ENCODE results near the gene ANKS1B.

The ANKS1B gene

DNA sequence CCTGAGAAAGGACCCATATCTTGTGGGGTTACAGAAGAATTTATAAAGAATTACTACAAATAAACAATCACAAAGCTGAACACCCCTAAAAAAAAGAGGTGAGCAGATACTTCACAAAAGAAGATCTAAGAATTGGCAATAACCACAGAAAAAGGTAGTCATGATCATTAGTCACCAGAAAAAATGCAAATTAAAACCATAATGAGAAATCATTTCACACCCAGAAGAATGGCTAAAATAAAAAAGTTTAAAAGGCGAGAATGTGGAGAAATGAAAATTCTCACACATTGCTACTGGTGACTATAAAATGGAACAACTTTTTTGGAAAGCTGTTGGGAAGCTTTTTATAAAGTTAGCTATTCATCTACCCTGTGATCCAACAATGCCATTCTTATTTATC, 545.3 kb downstream of the ANKS1B start:
- no peak for DNase-seq

DNA sequence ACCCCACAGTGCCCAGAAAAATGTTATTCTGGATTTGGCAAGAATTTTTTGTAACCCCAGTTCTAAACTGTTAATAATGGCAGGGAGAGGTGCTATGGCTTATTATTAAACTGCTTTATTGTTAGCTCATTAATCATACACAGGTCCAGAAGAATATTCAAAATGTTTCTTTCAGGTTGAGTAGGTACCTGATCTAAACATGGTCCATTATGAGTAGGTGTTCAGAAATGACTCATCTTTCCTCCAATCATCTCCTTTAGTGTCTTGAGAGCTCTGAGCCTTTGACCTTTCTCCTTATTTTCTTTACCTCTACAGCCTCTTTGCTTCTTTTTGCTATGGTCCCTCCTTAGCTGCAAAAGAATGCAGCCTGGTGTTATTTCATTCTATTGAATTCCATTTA, 548.2 kb downstream of the ANKS1B start:
- peak in 1 of 5 donors; percentile 80 for DNase-seq

DNA sequence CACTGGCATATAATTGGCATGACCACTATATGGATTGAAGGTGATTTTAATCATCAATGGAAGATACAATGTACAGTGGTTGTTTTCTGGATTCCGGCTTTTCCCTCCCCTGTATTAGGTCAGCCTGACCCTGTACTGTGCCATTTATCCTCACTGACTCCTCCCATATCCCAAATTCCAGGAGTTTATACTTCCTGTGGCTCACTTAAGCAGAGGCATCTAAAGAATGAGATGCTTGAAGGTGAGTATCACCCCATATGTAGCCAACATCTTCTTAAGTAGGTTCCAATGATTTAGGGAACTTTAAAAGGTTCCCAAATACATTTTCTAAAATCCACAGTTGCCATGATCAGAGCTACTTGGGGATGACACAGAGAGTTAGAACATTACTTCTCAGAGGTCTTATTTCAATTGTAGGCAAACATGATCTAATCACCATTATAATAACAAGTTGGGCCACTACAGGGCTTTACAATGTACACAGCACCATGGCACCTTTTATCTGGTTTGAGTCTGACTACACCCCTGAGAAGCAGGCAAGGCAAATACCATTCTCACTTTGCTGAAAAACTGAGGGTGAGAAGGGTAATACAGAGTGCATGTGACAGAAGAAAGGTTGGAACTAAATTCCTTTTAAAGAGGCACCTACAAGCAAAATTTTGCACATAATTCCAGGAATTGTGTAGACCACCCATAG, 549.5 kb downstream of the ANKS1B start:
- DNase-seq, result no peak

DNA sequence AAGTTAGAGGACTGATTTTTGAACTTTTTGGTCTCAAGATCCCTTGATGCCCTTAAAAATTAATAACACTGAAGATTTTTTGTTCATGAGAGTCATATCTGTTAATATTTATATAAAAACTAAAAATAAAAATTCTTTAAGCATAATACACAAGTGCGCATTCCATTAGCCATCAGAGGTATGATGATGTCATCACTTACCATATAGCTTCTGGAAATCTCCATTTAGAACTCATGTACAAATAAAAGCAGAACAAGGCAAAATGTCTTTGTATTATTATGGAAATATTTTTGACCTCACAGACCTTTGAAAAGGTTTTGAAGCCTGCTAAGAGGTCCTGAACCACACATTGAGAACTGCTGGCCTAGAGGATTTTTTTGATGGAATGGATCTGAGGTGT, 551.6 kb downstream of the ANKS1B start:
- DNase-seq, result no peak

DNA sequence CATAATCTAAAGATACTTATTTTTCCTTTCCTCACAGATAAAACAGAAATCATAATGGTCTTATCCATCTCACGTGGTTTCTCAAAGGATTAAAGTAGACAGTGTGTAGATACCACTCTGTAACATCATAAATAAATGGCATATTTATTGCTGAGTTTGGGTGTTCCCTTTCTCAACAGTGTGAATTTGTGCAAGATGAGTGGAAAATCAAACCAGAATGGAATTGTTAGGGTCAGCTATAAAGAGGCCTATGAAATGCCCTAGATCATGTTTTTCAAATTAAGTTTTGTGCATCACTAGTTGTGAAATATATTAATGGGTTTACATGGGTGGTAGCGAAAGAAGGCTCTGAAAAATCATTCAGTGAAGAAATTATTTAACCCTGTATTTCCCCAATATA, 553.5 kb downstream of the ANKS1B start:
- DNase-seq, result no peak

DNA sequence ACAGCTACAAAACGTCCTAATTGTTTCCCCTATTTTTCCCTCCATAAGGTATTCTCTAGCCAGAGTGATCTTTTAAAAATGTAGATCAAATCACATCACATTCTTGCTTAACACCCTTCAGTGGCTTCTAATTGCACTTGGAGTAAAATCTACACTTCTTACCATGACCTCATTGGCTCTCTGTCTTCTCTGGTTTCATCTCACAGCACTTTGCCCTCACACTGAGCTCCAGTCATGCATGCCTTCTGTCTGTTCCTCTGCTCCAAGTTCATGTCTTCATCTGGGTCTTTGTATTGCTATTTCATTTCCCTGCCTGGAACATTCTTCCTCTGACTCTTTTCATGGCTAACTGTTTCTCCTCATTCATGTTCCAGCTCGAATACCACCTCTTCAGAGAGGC, 557.6 kb downstream of the ANKS1B start:
- DNase-seq, result no peak

DNA sequence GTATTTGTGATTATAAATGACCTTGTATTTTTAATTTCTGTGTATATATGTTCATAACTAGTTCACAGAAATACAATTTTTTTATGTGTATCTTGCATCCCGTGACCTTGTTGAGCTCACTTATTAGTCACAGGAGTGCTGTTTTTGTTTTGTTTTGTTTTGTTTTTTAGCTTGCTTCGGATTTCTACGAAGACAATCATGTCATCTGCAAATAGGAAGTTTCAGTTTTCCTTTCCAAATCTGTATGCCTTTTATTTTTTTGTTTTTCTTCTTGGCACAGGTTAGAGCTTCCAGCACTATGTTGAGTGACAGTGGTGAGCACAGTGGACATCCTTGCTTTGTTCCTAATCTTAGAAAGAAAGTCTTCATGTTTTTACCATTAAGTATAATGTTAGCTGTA, 566.4 kb downstream of the ANKS1B start:
- peak in 1 of 5 donors; percentile 9 for DNase-seq

DNA sequence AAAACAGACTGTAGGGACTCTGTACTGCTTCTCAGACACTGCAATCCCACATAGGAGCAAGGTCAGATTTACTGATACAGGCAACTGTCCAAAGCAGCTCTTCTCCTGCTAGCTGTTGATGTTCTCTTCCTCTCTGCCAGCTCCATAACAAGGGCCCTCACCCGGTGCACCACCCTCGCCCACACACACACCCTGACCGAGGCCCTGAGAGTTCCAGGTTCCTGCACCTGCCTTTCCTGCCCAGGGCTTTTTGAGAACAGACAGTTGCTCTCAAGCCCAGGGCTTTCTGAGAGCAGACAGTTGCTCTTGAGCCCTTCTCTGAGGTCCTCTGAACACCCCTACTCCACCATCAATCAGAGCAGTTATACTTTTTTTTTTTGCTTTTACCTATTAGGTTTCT, 571.0 kb downstream of the ANKS1B start:
- DNase-seq, result no peak

DNA sequence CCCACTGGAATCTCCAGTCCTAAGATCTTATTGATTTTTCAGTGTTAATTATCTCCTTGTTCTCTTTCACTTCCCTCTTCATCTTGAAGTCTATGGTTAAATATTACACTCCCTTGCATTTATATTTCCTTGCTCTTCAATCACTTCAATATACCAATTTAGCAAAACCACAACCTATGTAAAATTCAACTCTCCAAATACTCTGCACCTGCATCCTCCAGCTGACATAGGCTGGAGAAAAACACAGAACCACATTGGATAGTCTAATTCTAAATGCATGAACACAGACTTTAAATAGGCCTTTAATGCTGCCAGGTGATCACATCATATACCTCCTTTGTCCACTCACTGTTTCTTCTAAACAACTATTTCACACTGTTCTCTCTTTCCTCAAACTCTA, 591.0 kb downstream of the ANKS1B start:
- no peak for DNase-seq

DNA sequence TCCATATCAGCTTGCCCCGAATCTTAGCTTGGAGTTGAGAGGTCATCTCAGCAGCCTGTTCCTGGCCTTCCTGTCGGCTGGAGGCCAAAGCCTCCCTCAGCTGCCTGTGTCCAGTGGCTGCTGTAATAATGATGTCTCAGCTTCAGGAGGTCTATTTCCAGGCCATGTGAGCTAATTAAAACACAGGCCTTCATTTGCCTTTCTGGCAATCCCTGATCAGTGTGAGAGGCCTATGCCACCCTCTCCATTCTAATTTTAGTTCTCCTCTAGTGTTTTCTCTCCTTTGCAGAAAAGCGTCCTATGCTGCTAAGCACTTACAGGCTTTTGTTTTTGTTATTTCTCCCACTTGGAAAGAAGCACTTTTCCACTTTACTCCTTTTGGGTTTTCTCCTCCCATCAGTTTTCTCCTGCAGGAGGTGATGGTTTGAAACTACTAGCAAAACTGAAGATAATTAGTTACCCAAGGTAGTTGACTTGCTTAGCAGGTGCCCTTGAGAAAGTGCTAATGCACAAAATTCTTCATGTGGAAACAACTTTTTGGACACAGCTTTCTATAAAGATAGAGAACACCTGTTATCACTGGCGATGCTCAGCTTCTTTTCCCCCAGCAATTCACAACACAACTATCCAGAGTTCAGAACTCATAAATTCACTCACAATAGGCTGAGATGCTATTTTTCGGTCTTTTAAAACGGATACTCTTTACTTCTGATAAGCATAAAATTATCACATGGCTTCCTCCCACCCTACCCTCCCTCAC, 592.5 kb downstream of the ANKS1B start:
- DNase-seq, result no peak

DNA sequence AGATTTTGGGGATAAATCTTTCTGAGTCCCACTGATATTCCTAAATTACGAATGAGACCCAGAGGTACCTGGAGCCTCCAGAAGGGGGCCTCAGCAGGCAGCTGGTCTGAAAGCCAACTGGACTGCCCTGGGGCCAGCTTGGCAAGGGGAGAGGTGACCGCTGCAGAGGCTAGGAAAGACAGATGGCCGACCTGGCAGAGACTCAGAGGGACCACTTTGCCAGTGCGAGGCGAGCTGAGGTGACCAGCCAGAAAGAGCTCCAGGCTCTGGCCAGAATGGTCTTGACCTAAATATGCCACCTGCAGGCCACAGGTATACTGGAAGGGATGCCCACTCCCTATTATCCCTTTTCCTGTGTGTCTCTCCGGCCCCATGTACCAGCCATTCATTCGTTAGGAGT, 594.0 kb downstream of the ANKS1B start:
- no peak for DNase-seq

DNA sequence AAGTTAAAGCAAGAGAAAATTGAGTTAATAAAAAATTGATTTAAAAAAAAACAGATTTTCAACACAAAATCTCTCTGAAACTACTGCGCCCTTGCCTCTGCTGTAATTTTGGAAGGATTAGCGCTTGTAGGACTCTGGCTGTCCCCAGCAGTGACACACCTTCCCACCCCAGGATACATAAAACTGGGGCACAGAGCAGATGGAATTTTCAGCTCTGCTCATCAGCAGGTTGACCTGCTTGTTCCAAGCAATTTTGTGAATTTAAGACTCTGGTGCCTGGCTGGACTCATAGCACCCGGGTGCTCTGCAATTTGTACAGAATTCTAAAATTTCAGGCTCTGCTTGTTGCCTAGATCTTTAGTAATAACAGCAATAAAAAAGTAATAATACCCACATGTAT, 595.0 kb downstream of the ANKS1B start:
- no peak for DNase-seq

DNA sequence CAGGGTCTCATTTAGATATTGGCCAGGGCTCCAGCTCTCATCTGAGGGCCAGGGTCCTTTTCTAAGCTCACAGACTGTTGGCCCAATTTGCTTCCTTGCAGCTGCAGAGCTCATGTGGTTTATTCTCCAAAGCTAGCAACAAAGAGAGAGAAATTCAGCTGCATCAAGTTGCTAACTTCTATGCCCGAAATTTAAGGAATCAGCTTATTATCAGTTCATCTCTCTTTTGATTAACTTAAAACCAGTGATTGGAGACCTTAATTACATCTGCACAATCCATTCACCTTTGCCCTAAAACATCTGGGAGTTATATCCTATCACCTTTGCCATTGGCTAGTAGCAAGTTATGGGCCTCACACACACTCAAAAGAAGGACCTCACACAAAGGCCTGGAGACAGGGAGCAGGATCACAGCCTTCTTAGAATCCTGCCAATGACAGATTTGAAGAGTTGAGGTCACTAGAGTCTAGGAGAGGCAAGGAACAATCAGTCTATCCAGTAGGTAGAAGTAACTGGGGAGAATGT, 596.0 kb downstream of the ANKS1B start:
- DNase-seq, result no peak

DNA sequence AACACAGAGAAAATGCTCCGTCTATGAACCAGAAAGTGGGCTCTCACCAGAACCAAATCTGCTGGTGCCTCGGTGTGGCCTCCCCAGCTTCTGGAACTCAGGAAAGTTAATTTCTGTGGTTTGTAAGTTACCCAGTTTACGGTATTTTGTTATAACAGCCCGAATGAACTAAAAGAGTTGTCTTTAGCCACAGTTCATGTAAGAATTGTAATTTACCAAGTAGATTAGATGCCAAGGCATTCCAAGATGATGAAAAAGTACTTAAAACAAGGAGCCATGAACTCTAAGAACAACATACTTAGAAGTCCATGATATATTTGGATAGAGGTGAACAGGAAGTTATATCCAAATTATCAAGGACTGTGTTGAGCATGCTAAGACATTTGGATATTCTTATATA, 597.1 kb downstream of the ANKS1B start:
- no peak for DNase-seq

DNA sequence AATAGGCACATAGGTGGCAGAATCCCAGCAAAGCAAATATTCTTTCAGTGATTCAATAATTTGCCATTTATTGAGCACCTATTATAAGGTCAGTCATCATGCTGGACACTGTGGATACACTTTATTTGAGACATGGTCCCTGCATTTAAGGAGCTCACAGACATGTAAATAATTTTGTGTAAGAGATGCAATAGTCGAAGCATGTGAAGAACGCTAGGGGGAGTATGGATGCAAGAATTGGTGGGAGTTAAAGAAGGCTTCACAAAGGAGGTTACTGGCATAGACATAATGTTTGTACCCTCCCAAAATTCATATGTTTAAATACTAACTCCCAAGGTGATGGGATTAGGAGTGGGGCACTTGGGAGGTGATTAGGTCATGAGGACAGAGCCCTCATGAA, 597.8 kb downstream of the ANKS1B start:
- DNase-seq, result peak in 1 of 5 donors; percentile 15

DNA sequence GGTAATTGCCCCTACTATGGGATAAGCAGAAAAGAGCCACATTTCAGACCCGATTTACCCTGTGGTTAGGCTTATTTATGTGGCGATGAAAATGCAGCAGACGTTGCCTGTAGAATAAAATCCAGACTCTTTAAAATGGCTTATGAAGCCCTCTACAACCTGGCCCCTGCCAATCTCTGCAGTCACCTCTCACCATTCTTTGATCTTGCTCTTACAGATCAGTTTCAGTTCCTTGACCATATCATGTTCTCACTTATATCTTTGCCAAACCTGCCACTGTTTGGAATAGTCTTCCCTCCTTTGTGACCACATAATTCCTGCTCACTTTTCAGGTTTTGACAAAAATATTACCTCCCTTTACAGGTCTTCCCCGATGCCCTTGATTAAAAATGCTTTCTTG, 601.5 kb downstream of the ANKS1B start:
- DNase-seq, result no peak

DNA sequence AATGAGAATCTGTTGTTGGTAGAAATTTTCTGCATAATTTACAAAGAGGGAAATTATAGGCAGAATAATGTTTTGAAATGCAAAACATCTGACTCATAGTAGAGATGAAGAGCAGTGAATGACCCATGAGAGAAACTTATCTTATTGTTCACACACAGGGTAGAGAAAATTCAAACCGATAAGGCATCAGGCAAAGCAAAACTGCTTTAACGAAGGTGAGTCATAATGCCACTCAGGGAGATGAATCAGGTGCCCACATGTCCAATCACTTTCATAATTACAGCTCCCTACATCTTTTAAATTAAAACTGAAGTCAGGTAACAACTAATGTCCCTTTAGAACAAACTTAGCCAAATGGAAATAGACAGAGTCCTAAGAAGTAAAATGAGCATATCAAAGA, 602.7 kb downstream of the ANKS1B start:
- peak in 1 of 5 donors; percentile 43 for DNase-seq

DNA sequence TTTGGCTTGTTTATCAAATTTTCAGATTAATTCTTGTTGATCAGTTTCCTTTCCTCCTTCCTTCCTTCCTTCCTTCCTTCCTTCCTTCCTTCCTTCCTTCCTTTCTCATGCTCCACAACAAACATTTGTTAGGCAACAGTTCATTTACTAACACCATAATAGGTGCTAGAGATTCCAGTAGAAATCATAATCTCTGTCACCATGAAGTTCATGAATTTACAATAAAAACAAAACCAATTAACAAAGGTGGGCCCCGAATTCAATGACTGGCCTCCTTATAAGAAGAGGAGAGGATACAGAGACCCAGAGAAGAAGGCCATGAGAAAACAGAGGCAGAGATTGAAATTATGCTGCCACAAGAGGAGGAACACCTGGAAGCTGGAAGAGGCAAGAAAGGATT, 604.0 kb downstream of the ANKS1B start:
- no peak for DNase-seq

DNA sequence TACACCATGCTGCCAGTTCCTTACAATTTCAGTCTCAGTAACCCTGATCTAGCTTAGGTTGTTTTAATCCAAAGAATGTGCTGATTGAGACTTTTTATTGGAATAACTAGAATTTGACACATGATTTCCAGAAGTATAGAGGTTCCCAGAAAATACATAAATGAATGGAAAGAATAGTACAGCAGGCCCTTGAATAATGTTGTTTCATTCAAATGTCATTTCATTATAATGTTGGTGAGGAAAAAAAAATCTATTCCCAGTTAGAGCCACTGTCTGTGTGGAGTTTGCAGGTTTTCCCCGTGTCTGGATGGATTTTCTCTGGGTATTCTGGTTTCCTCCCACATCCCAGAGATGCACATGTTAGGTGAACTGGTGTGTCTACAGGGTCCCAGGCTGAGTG, 610.7 kb downstream of the ANKS1B start:
- DNase-seq, result no peak

DNA sequence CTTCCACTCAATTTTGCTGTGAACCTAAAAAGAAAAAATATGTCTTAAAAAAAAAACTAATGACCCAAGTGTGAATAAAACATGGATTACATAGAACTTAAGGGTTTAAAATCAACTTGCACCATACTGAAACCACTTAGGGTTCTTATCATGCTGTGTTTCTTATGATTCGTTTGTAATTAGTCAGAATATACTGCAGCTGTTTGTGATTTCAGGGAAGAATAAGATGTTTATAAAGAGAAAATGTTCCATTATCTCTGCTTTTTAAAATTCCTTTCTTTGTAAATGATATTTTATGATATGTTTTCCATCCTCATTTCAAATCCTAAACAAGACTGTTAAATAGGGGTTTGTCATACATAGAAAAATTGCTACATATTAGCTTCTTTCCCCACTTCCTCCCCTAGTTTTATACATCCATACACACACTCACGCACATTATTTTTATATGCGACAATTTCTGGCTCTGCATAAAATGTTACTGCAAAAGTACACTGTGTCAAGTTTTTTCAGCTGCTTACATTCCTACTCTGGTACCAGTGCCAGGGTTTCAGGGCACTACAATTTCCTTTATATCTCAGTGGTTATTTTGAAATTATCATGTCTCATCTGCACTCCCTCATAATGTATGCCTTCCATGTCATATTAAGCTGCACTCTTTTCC, 612.3 kb downstream of the ANKS1B start:
- DNase-seq, result no peak

DNA sequence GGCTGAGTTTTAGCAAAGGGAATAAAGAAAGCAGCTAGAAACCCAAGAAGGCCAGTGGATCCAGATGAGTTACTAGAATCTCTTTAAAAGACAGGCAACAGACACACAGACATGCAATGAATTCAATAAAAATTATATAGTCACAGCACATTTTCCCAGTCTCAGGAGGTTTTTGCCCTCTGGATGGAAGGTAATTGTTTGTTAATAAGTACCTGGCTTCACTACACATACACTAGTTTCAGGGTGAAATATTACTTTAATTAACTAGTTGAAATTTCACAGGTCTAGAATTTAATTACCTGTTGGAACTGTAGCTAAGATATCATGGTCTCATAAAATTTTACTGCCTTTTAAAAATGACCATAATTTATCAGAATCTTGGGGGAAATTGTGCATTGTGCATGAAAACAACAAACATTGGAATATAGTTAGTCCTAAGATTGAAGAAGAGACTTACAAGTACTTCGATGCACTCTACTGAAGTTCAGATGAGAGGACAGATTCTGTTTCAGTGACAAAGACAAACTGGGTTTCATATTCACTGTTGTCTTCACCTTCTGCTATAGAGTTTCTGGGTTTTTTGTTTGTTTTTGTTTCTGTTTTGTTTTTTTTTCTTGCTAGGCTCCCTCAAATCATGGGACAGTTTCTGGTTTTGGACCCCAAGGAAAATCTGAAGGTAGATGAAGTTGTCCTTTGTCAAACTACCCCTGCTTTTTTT, 614.2 kb downstream of the ANKS1B start:
- DNase-seq, result no peak

DNA sequence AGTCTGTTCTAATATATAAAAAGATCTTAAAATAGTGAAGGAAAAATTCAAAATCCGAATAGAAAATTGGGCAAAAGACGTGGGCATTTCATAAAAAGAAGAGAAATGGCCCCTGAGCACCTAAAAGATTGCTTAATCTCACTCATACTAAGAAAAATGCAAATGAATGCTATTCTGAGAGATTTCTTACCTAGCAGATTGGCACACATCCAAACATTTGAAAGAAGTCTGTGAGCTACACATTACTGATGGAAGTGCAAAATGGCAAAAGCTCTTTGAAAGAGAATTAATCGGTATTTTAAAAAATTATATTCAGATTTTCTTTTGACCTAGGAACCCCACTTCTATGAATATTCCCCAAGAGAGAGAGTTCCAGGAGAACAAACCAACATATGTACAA, 617.6 kb downstream of the ANKS1B start:
- no peak for DNase-seq

DNA sequence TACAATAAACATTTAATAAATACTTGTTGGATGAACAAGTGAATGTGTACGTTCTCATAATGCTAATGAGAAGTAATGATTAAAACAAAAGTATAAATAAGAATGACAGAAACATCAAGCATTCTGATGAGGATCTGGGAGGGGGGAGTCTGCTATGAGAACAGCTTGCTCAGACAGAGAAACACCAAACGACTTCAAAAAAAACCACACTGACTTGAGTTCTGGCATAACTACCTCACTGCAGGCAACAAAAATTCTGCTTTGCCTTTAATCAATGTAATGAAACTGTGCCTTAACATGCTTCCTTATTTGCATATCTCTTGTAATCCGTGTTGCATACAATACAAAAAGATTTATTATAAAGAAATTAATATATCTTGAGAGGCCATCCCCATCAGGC, 632.5 kb downstream of the ANKS1B start:
- DNase-seq, result no peak
